Tibial nerve (tissue), 4 donors: Measurements from ENCODE around the gene B4GALT2.

Experiments used
- EP300 ChIP-seq, 2 donors: sonication (generic); formaldehyde crosslinking; IDR thresholded peaks; one replicate each; pipeline ENCODE4 v1.6.1; 2017; ENCODE audit warnings: antibody characterized with exemption in 2 of 2, mild to moderate bottlenecking in 1 of 2
- POLR2A ChIP-seq, 2 donors: fragments of 450-650 bp; IDR thresholded peaks; one replicate each; pipeline ENCODE4 v1.6.1; 2017; ENCODE audit warnings: antibody characterized with exemption in 2 of 2, mild to moderate bottlenecking in 2 of 2, moderate library complexity in 2 of 2
- TF ChIP-seq, protein P1 (sequence below), 5 experiments: fragments of 200-600 bp in 3 of 5; fragments of 450-650 bp in 2 of 5; sonication (generic) in 3 of 5; IDR thresholded peaks; one replicate each; pipeline ENCODE4 v1.5.1; 2016 to 2019; ENCODE audit warnings: antibody characterized with exemption in 5 of 5, mild to moderate bottlenecking in 3 of 5, moderate library complexity in 2 of 5

GRCh38 chr1:43991200-43991475 is 12.1 kb downstream of the B4GALT2 start:
- TF ChIP-seq, protein P1, sequence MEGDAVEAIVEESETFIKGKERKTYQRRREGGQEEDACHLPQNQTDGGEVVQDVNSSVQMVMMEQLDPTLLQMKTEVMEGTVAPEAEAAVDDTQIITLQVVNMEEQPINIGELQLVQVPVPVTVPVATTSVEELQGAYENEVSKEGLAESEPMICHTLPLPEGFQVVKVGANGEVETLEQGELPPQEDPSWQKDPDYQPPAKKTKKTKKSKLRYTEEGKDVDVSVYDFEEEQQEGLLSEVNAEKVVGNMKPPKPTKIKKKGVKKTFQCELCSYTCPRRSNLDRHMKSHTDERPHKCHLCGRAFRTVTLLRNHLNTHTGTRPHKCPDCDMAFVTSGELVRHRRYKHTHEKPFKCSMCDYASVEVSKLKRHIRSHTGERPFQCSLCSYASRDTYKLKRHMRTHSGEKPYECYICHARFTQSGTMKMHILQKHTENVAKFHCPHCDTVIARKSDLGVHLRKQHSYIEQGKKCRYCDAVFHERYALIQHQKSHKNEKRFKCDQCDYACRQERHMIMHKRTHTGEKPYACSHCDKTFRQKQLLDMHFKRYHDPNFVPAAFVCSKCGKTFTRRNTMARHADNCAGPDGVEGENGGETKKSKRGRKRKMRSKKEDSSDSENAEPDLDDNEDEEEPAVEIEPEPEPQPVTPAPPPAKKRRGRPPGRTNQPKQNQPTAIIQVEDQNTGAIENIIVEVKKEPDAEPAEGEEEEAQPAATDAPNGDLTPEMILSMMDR (IDR thresholded peaks at IDR 0.05): no peak
- peak in 1 of 2 donors; percentile 30 for TF ChIP-seq POLR2A (IDR thresholded peaks at IDR 0.05)
- no peak for TF ChIP-seq EP300 (IDR thresholded peaks at IDR 0.05)
